ENCODE results near the gene VAV2.

The VAV2 gene

GRCh38 chr9:133742849-133743444 lies 249.2 kb downstream of the VAV2 start:
- no peaks in the 10 kb centered on the region for H3K36me3 ChIP-seq (ENCODE audit: control insufficient read depth, low read depth, low read length)
- no peak overlapping the region for H3K4me3 ChIP-seq (ENCODE audit: low read length)
- no peak overlapping the region for H3K27ac ChIP-seq (ENCODE audit: low read length)
- H3K9me3 ChIP-seq (ENCODE audit: control insufficient read depth, low read depth, low read length) = no peaks in the 10 kb centered on the region
- no peaks in the 10 kb centered on the region for H3K27me3 ChIP-seq (ENCODE audit: control insufficient read depth, insufficient read depth, low read length)
- H3K4me1 ChIP-seq (ENCODE audit: control insufficient read depth, low read depth, low read length) = peaks cover 4% of the 10 kb centered on the region
- H3K9ac ChIP-seq (ENCODE audit: low read length) = no peak overlapping the region

- Histone ChIP-seq H3K27me3 (ENCODE audit: control insufficient read depth, insufficient read depth, low read length) (no peaks in the 10 kb centered on the region), H3K36me3 (ENCODE audit: control insufficient read depth, low read depth, low read length) (no peaks in the 10 kb centered on the region), H3K4me3 (ENCODE audit: low read length) (no peak overlapping the region), H3K9me3 (ENCODE audit: control insufficient read depth, low read depth, low read length) (no peaks in the 10 kb centered on the region), H3K4me1 (ENCODE audit: control insufficient read depth, low read depth, low read length) (peaks cover 8% of the 10 kb centered on the region), H3K9ac (ENCODE audit: low read length) (no peak overlapping the region), H3K27ac (ENCODE audit: low read length) (no peak overlapping the region)
Measured at GRCh38 chr9:133742251-133742650, 249.9 kb downstream of the VAV2 start.

- Histone ChIP-seq H3K36me3 (ENCODE audit: control insufficient read depth, low read depth, low read length) (no peaks in the 10 kb centered on the region), H3K27me3 (ENCODE audit: control insufficient read depth, insufficient read depth, low read length) (no peaks in the 10 kb centered on the region), H3K4me3 (ENCODE audit: low read length) (no peak overlapping the region), H3K9ac (ENCODE audit: low read length) (no peak overlapping the region), H3K4me1 (ENCODE audit: control insufficient read depth, low read depth, low read length) (peaks cover 8% of the 10 kb centered on the region), H3K27ac (ENCODE audit: low read length) (no peak overlapping the region), H3K9me3 (ENCODE audit: control insufficient read depth, low read depth, low read length) (no peaks in the 10 kb centered on the region)
Measured at GRCh38 chr9:133741716-133742115, 250.4 kb downstream of the VAV2 start.

- Histone ChIP-seq H3K9ac (ENCODE audit: low read length) (no peak overlapping the region), H3K4me1 (ENCODE audit: control insufficient read depth, low read depth, low read length) (peaks cover 8% of the 10 kb centered on the region), H3K36me3 (ENCODE audit: control insufficient read depth, low read depth, low read length) (no peaks in the 10 kb centered on the region), H3K9me3 (ENCODE audit: control insufficient read depth, low read depth, low read length) (no peaks in the 10 kb centered on the region), H3K27me3 (ENCODE audit: control insufficient read depth, insufficient read depth, low read length) (no peaks in the 10 kb centered on the region), H3K4me3 (ENCODE audit: low read length) (no peak overlapping the region), H3K27ac (ENCODE audit: low read length) (no peak overlapping the region)
Measured at GRCh38 chr9:133740911-133741310, 251.2 kb downstream of the VAV2 start.

- peaks cover 12% of the 10 kb centered on the region for H3K4me1 ChIP-seq (ENCODE audit: control insufficient read depth, low read depth, low read length)
- no peak overlapping the region for H3K27ac ChIP-seq (ENCODE audit: low read length)
- H3K9me3 ChIP-seq (ENCODE audit: control insufficient read depth, low read depth, low read length) = no peaks in the 10 kb centered on the region
- no peak overlapping the region for H3K4me3 ChIP-seq (ENCODE audit: low read length)
- H3K27me3 ChIP-seq (ENCODE audit: control insufficient read depth, insufficient read depth, low read length) = no peaks in the 10 kb centered on the region
- no peak overlapping the region for H3K9ac ChIP-seq (ENCODE audit: low read length)
- H3K36me3 ChIP-seq (ENCODE audit: control insufficient read depth, low read depth, low read length) = no peaks in the 10 kb centered on the region
Measured at GRCh38 chr9:133739408-133740280, 252.5 kb downstream of the VAV2 start.

GRCh38 chr9:133738640-133739225 lies 253.4 kb downstream of the VAV2 start:
- Histone ChIP-seq H3K36me3 (ENCODE audit: control insufficient read depth, low read depth, low read length) (no peaks in the 10 kb centered on the region), H3K4me3 (ENCODE audit: low read length) (peak overlapping the region; percentile 18), H3K4me1 (ENCODE audit: control insufficient read depth, low read depth, low read length) (peaks cover 12% of the 10 kb centered on the region), H3K9ac (ENCODE audit: low read length) (no peak overlapping the region), H3K9me3 (ENCODE audit: control insufficient read depth, low read depth, low read length) (no peaks in the 10 kb centered on the region), H3K27ac (ENCODE audit: low read length) (no peak overlapping the region), H3K27me3 (ENCODE audit: control insufficient read depth, insufficient read depth, low read length) (no peaks in the 10 kb centered on the region)

GRCh38 chr9:133737774-133738639 lies 254.1 kb downstream of the VAV2 start, which contains the start of gene SARDH:
Gene SARDH, minus strand, starts transcription at chr9:133738352. Its CDS starts 4,179 bp downstream, at chr9:133734173.
- Histone ChIP-seq H3K9ac (ENCODE audit: low read length) (no peak within 1 kb of the TSS), H3K27me3 (ENCODE audit: control insufficient read depth, insufficient read depth, low read length) (no peaks in the 10 kb centered on the region), H3K36me3 (ENCODE audit: control insufficient read depth, low read depth, low read length) (no peaks in the 10 kb centered on the region), H3K27ac (ENCODE audit: low read length) (no peak within 1 kb of the TSS), H3K9me3 (ENCODE audit: control insufficient read depth, low read depth, low read length) (no peaks in the 10 kb centered on the region), H3K4me1 (ENCODE audit: control insufficient read depth, low read depth, low read length) (peaks cover 12% of the 10 kb centered on the region), H3K4me3 (ENCODE audit: low read length) (peak within 1 kb of the TSS; percentile 18)

- Histone ChIP-seq H3K36me3 (ENCODE audit: control insufficient read depth, low read depth, low read length) (no peaks in the 10 kb centered on the region), H3K27me3 (ENCODE audit: control insufficient read depth, insufficient read depth, low read length) (no peaks in the 10 kb centered on the region), H3K9ac (ENCODE audit: low read length) (no peak overlapping the region), H3K27ac (ENCODE audit: low read length) (no peak overlapping the region), H3K4me1 (ENCODE audit: control insufficient read depth, low read depth, low read length) (peaks cover 12% of the 10 kb centered on the region), H3K9me3 (ENCODE audit: control insufficient read depth, low read depth, low read length) (no peaks in the 10 kb centered on the region), H3K4me3 (ENCODE audit: low read length) (peak overlapping the region; percentile 18)
Measured at GRCh38 chr9:133737071-133737773, 254.9 kb downstream of the VAV2 start.

GRCh38 chr9:133735931-133736330 lies 256.2 kb downstream of the VAV2 start:
- Histone ChIP-seq H3K9ac (ENCODE audit: low read length) (no peak overlapping the region), H3K9me3 (ENCODE audit: control insufficient read depth, low read depth, low read length) (no peaks in the 10 kb centered on the region), H3K36me3 (ENCODE audit: control insufficient read depth, low read depth, low read length) (no peaks in the 10 kb centered on the region), H3K4me1 (ENCODE audit: control insufficient read depth, low read depth, low read length) (peaks cover 12% of the 10 kb centered on the region), H3K27me3 (ENCODE audit: control insufficient read depth, insufficient read depth, low read length) (no peaks in the 10 kb centered on the region), H3K27ac (ENCODE audit: low read length) (no peak overlapping the region), H3K4me3 (ENCODE audit: low read length) (no peak overlapping the region)

GRCh38 chr9:133735415-133735775 lies 256.7 kb downstream of the VAV2 start:
- no peak overlapping the region for H3K9ac ChIP-seq (ENCODE audit: low read length)
- no peaks in the 10 kb centered on the region for H3K36me3 ChIP-seq (ENCODE audit: control insufficient read depth, low read depth, low read length)
- H3K4me1 ChIP-seq (ENCODE audit: control insufficient read depth, low read depth, low read length) = peaks cover 12% of the 10 kb centered on the region
- no peaks in the 10 kb centered on the region for H3K27me3 ChIP-seq (ENCODE audit: control insufficient read depth, insufficient read depth, low read length)
- no peaks in the 10 kb centered on the region for H3K9me3 ChIP-seq (ENCODE audit: control insufficient read depth, low read depth, low read length)
- no peak overlapping the region for H3K4me3 ChIP-seq (ENCODE audit: low read length)
- H3K27ac ChIP-seq (ENCODE audit: low read length) = no peak overlapping the region
